Panc1 (cell line): ENCODE measurements around the gene PHC3. TPM values are rescaled to one million over a fixed set of nuclear protein-coding genes. Genes with fewer than 3 reads are reported as not detected.

Source experiments
- ATAC-seq: fragments of 200-7000 bp; cut with Tn5 transposase; 2 replicates; pipeline ENCODE4 v1.9.1; 2020; ENCODE audit warnings: mild to moderate bottlenecking, moderate library complexity
- BruUV-seq: library from RNA; stranded (reverse); fragments of 400-500 nt; replicated peaks from 2 replicates; lab custom pipeline; 2021; lab: Mats Ljungman, UMichigan
- CTCF ChIA-PET: fragments of 300-600 bp; sonication (Branson Sonifier 250); formaldehyde crosslinking; loops from one replicate; lab custom pipeline; 2022; ENCODE audit warnings: antibody characterized with exemption; lab: Charles Lee
- POLR2A ChIA-PET: fragments of 300-600 bp; sonication (Branson Sonifier 250); formaldehyde crosslinking; loops from one replicate; lab custom pipeline; 2022; ENCODE audit warnings: antibody characterized with exemption; lab: Charles Lee
- DNase-seq: peaks from one replicate; pipeline ENCODE4 v3.0.0-alpha.2; 2010; ENCODE audit warnings: low read depth, low spot score
- H3K27ac ChIP-seq: 2 replicates; pipeline ENCODE4 v1.5.1; 2011; ENCODE audit warnings: mild to moderate bottlenecking, low read length, inconsistent platforms
- H3K27me3 ChIP-seq: fragments of 200-500 bp; sonication (Bioruptor generic); 2 replicates; pipeline ENCODE4 v1.6.0; 2014; ENCODE audit warnings: low read length, inconsistent platforms; ENCODE audit not compliant: control insufficient read depth, insufficient read depth
- H3K36me3 ChIP-seq: fragments of 200-500 bp; sonication (Bioruptor generic); 2 replicates; pipeline ENCODE4 v1.5.1; 2014; ENCODE audit warnings: inconsistent platforms, mild to moderate bottlenecking, low read length, moderate library complexity; ENCODE audit not compliant: control insufficient read depth, insufficient read depth
- H3K4me1 ChIP-seq: 2 replicates; pipeline ENCODE4 v1.5.1; 2011; ENCODE audit warnings: inconsistent platforms, mild to moderate bottlenecking, low read length, moderate library complexity; ENCODE audit not compliant: control insufficient read depth, insufficient read depth
- H3K4me3 ChIP-seq, 2 experiments: 2 replicates each; pipeline ENCODE4 v1.5.1; 2011 to 2012; ENCODE audit warnings: low read depth in 2 of 2, low read length in 2 of 2, mild to moderate bottlenecking in 2 of 2, inconsistent platforms in 1 of 2, moderate library complexity in 1 of 2
- H3K9me3 ChIP-seq: fragments of 200-500 bp; sonication (Bioruptor generic); 2 replicates; pipeline ENCODE4 v1.5.1; 2014; ENCODE audit warnings: low read depth, mild to moderate bottlenecking, inconsistent platforms, low read length, moderate library complexity; ENCODE audit not compliant: control insufficient read depth, insufficient read depth
- CTCF ChIP-seq: fragments of 450-650 bp; IDR thresholded peaks from 2 replicates; pipeline ENCODE4 v1.5.1; 2017; ENCODE audit warnings: mild to moderate bottlenecking
- POLR2AphosphoS5 ChIP-seq: IDR thresholded peaks from 2 replicates; pipeline ENCODE4 v1.6.1; 2012; ENCODE audit warnings: mild to moderate bottlenecking, low read depth, low read length, moderate library complexity
- SIN3A ChIP-seq: IDR thresholded peaks from 2 replicates; pipeline ENCODE4 v1.6.1; 2012; ENCODE audit warnings: low read depth, mild to moderate bottlenecking, low read length, moderate library complexity, borderline replicate concordance; ENCODE audit not compliant: insufficient read depth
- TCF7L2 ChIP-seq: IDR thresholded peaks from 2 replicates; pipeline ENCODE4 v1.6.1; 2011; ENCODE audit warnings: mild to moderate bottlenecking, low read depth, low read length, inconsistent platforms
- in situ Hi-C: cut with HindIII; loops from 2 replicates; pipeline ENCODE4 v1.10.0; 2016; ENCODE audit warnings: low sequenced_read_pairs, low pct_unique_long_range_greater_than_20kb
- intact Hi-C: fragments of 100-400 bp; cut with micrococcal nuclease; formaldehyde crosslinking; loops from one replicate; pipeline ENCODE4 v1.10.0; 2022; ENCODE audit not compliant: unreplicated experiment
- total RNA-seq: library from RNA; stranded (reverse); gene quantifications from one replicate; pipeline ENCODE4 v1.2.1, GENCODE V29; 2021; ENCODE audit not compliant: unreplicated experiment
- TF ChIP-seq, protein P1 (sequence below), 2 experiments: IDR thresholded peaks; 2 replicates each; pipeline ENCODE4 v1.6.1; 2011 to 2012; ENCODE audit warnings: low read depth in 2 of 2, control low read depth in 1 of 2, low read length in 1 of 2, mild to moderate bottlenecking in 1 of 2, moderate library complexity in 1 of 2; ENCODE audit not compliant: insufficient read depth in 1 of 2

PHC3 gene
- total RNA-seq, 1 experiment from 2014 or later = 53.8 TPM

GRCh38 chr3:170109579-170110293 is 71.8 kb downstream of the PHC3 start (continued):
- no peak for TF ChIP-seq SIN3A

- Histone ChIP-seq H3K4me1 (no peaks in the 10 kb centered on the region), H3K36me3 (peaks cover 20% of the 10 kb centered on the region), H3K27me3 (no peaks in the 10 kb centered on the region), H3K4me3 (no peak overlapping the region), H3K9me3 (no peaks in the 10 kb centered on the region), H3K27ac (no peak overlapping the region)
- DNase-seq (no peak), ATAC-seq (no peak)
- intact Hi-C loops (no loop called here), in situ Hi-C loops (no loop called here)
- ChIA-PET CTCF (no interaction called here), POLR2A (no interaction called here)
- no TSS peak for BruUV-seq
- TF ChIP-seq TCF7L2 (no peak), POLR2AphosphoS5 (no peak), CTCF (no peak), SIN3A (no peak)
- TF ChIP-seq, protein P1, sequence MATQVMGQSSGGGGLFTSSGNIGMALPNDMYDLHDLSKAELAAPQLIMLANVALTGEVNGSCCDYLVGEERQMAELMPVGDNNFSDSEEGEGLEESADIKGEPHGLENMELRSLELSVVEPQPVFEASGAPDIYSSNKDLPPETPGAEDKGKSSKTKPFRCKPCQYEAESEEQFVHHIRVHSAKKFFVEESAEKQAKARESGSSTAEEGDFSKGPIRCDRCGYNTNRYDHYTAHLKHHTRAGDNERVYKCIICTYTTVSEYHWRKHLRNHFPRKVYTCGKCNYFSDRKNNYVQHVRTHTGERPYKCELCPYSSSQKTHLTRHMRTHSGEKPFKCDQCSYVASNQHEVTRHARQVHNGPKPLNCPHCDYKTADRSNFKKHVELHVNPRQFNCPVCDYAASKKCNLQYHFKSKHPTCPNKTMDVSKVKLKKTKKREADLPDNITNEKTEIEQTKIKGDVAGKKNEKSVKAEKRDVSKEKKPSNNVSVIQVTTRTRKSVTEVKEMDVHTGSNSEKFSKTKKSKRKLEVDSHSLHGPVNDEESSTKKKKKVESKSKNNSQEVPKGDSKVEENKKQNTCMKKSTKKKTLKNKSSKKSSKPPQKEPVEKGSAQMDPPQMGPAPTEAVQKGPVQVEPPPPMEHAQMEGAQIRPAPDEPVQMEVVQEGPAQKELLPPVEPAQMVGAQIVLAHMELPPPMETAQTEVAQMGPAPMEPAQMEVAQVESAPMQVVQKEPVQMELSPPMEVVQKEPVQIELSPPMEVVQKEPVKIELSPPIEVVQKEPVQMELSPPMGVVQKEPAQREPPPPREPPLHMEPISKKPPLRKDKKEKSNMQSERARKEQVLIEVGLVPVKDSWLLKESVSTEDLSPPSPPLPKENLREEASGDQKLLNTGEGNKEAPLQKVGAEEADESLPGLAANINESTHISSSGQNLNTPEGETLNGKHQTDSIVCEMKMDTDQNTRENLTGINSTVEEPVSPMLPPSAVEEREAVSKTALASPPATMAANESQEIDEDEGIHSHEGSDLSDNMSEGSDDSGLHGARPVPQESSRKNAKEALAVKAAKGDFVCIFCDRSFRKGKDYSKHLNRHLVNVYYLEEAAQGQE (IDR thresholded peaks at IDR 0.05; ENCODE audit: insufficient read depth in 1 of 2, low read depth in 2 of 2, low read length in 1 of 2) = no peak
These were observed 72.6 kb downstream of the PHC3 start for GRCh38 chr3:170108955-170109354.

GRCh38 chr3:170107941-170108340 is 73.6 kb downstream of the PHC3 start:
- DNase-seq = no peak
- ChIA-PET CTCF (no interaction called here), POLR2A (no interaction called here)
- in situ Hi-C loops = no loop called here
- H3K9me3 ChIP-seq = no peaks in the 10 kb centered on the region
- no peak overlapping the region for H3K4me3 ChIP-seq
- intact Hi-C loops = no loop called here
- H3K27ac ChIP-seq = no peak overlapping the region
- ATAC-seq = no peak
- no peaks in the 10 kb centered on the region for H3K27me3 ChIP-seq
- H3K36me3 ChIP-seq = peaks cover 15% of the 10 kb centered on the region
- BruUV-seq = no TSS peak
- TF ChIP-seq, protein P1 (IDR thresholded peaks at IDR 0.05; ENCODE audit: insufficient read depth in 1 of 2, low read depth in 2 of 2, low read length in 1 of 2) = no peak
- TF ChIP-seq CTCF (no peak), SIN3A (no peak), POLR2AphosphoS5 (no peak), TCF7L2 (no peak)
- no peaks in the 10 kb centered on the region for H3K4me1 ChIP-seq
